Parathyroid adenoma (tissue), 2 donors: ENCODE results near the gene UGT1A8.

Experiments used
- H2AFZ ChIP-seq: fragments of 300-600 bp; sonication (generic); one replicate; pipeline ENCODE4 v1.7.0; 2017; ENCODE audit warnings: antibody characterized with exemption, mild to moderate bottlenecking
- H3K27ac ChIP-seq: fragments of 300-600 bp; sonication (generic); one replicate; pipeline ENCODE4 v1.7.0; 2017
- H3K27me3 ChIP-seq: fragments of 300-600 bp; sonication (generic); one replicate; pipeline ENCODE4 v1.7.0; 2017; ENCODE audit warnings: low read length; ENCODE audit not compliant: control insufficient read depth, insufficient read depth
- H3K36me3 ChIP-seq: fragments of 300-600 bp; sonication (generic); one replicate; pipeline ENCODE4 v1.7.0; 2017; ENCODE audit warnings: low read length; ENCODE audit not compliant: control insufficient read depth, insufficient read depth
- H3K4me1 ChIP-seq: fragments of 300-600 bp; sonication (generic); one replicate; pipeline ENCODE4 v1.7.0; 2017; ENCODE audit warnings: control low read depth
- H3K4me2 ChIP-seq: fragments of 300-600 bp; sonication (generic); one replicate; pipeline ENCODE4 v1.7.0; 2017; ENCODE audit warnings: low read length
- H3K4me3 ChIP-seq: fragments of 300-600 bp; sonication (generic); one replicate; pipeline ENCODE4 v1.7.0; 2017; ENCODE audit warnings: low read depth, low read length
- H3K79me2 ChIP-seq: fragments of 300-600 bp; sonication (generic); one replicate; pipeline ENCODE4 v1.7.0; 2017; ENCODE audit warnings: control low read depth
- H3K9ac ChIP-seq: fragments of 300-600 bp; sonication (generic); one replicate; pipeline ENCODE4 v1.7.0; 2017; ENCODE audit warnings: mild to moderate bottlenecking
- H3K9me3 ChIP-seq: fragments of 300-600 bp; sonication (generic); one replicate; pipeline ENCODE4 v1.7.0; 2017; ENCODE audit warnings: low read length; ENCODE audit not compliant: control insufficient read depth
- CTCF ChIP-seq: fragments of 300-600 bp; sonication (generic); IDR thresholded peaks from one replicate; pipeline ENCODE4 v1.7.0; 2017; ENCODE audit warnings: antibody characterized with exemption, mild to moderate bottlenecking
- donor health status: primary hyperparathyroidism.

The UGT1A8 gene

GRCh38 chr2:233691443-233692433, 74.3 kb downstream of the UGT1A8 start:
- no peak for TF ChIP-seq CTCF
- Histone ChIP-seq H3K79me2 (no peaks in the 10 kb centered on the region), H2AFZ (no peak overlapping the region), H3K27me3 (no peaks in the 10 kb centered on the region), H3K36me3 (no peaks in the 10 kb centered on the region), H3K9me3 (no peaks in the 10 kb centered on the region), H3K27ac (no peak overlapping the region), H3K4me2 (no peak overlapping the region), H3K4me3 (no peak overlapping the region), H3K4me1 (no peaks in the 10 kb centered on the region), H3K9ac (no peak overlapping the region)

- H3K27me3 ChIP-seq = no peaks in the 10 kb centered on the region
- no peaks in the 10 kb centered on the region for H3K4me1 ChIP-seq
- TF ChIP-seq CTCF = no peak
- no peak within 1 kb of the TSS for H3K9ac ChIP-seq
- H3K27ac ChIP-seq = no peak within 1 kb of the TSS
- no peak within 1 kb of the TSS for H2AFZ ChIP-seq
- no peak within 1 kb of the TSS for H3K4me2 ChIP-seq
- no peaks in the 10 kb centered on the region for H3K79me2 ChIP-seq
- no peaks in the 10 kb centered on the region for H3K9me3 ChIP-seq
- H3K4me3 ChIP-seq = no peak within 1 kb of the TSS
- H3K36me3 ChIP-seq = no peaks in the 10 kb centered on the region
These were observed 75.2 kb downstream of the UGT1A8 start, which contains the start of gene UGT1A6 for GRCh38 chr2:233692648-233693047. Gene UGT1A6 (plus strand): TSS chr2:233692890. CDS start chr2:233693005, 115 bp downstream.

- H3K27ac ChIP-seq = no peak overlapping the region
- H3K79me2 ChIP-seq = no peaks in the 10 kb centered on the region
- no peak overlapping the region for H3K9ac ChIP-seq
- no peak overlapping the region for H3K4me2 ChIP-seq
- no peak overlapping the region for H2AFZ ChIP-seq
- H3K9me3 ChIP-seq = no peaks in the 10 kb centered on the region
- no peak overlapping the region for H3K4me3 ChIP-seq
- TF ChIP-seq CTCF = no peak
- H3K4me1 ChIP-seq = no peaks in the 10 kb centered on the region
- no peaks in the 10 kb centered on the region for H3K36me3 ChIP-seq
- no peaks in the 10 kb centered on the region for H3K27me3 ChIP-seq
These were observed 76.5 kb downstream of the UGT1A8 start for GRCh38 chr2:233693963-233694362.

- H3K4me1 ChIP-seq = peaks cover 5% of the 10 kb centered on the region
- H3K36me3 ChIP-seq = no peaks in the 10 kb centered on the region
- no peak overlapping the region for H3K4me3 ChIP-seq
- H3K27ac ChIP-seq = no peak overlapping the region
- no peaks in the 10 kb centered on the region for H3K27me3 ChIP-seq
- no peak for TF ChIP-seq CTCF
- no peak overlapping the region for H3K4me2 ChIP-seq
- H3K9ac ChIP-seq = no peak overlapping the region
- H3K79me2 ChIP-seq = no peaks in the 10 kb centered on the region
- no peaks in the 10 kb centered on the region for H3K9me3 ChIP-seq
- no peak overlapping the region for H2AFZ ChIP-seq
These were observed 81.3 kb downstream of the UGT1A8 start for GRCh38 chr2:233698740-233699139.
